K562 (cell line): ENCODE measurements around the gene FAM83G. TPM values are rescaled to one million over a fixed set of nuclear protein-coding genes. Genes with fewer than 3 reads are reported as not detected.
A peak's percentile ranks its signal among the peaks of the same experiment; 100 is the strongest.

ENCODE experiments used
- CCAR2 ChIP-seq: fragments of 200-400 bp; formaldehyde crosslinking; IDR thresholded peaks from 2 replicates; pipeline ENCODE4 v1.6.1; 2017; ENCODE audit warnings: mild to moderate bottlenecking, low read depth, low read length
- CHCHD3 ChIP-seq: fragments of 250-450 bp; sonication (Bioruptor Pico); IDR thresholded peaks from 2 replicates; pipeline ENCODE4 v2.1.2; 2022; ENCODE audit warnings: mild to moderate bottlenecking
- COPS2 ChIP-seq: fragments of 450-650 bp; conservative IDR thresholded peaks from 2 replicates; pipeline ENCODE4 v1.6.1; 2016; ENCODE audit warnings: mild to moderate bottlenecking, moderate library complexity
- CTBP1 ChIP-seq: fragments of 450-650 bp; IDR thresholded peaks from 2 replicates; pipeline ENCODE4 v1.6.1; 2016; ENCODE audit warnings: borderline replicate concordance
- FOSL1 ChIP-seq: fragments of 200-800 bp; sonication (Bioruptor generic); conservative IDR thresholded peaks from 2 replicates; pipeline ENCODE4 v1.6.1; 2016; ENCODE audit warnings: missing genetic modification characterization, missing compliant biosample characterization
- HCFC1 ChIP-seq: IDR thresholded peaks from 2 replicates; pipeline ENCODE4 v1.6.1; 2012; ENCODE audit warnings: low read depth, low read length, improper control_type of control experiment
- HMGN3 ChIP-seq: IDR thresholded peaks from 2 replicates; pipeline ENCODE4 v1.6.1; 2011; ENCODE audit warnings: borderline replicate concordance, low read depth, mild to moderate bottlenecking, mixed read lengths, low read length; ENCODE audit not compliant: insufficient read length; ENCODE audit errors: extremely low read depth
- ILK ChIP-seq: fragments of 450-650 bp; IDR thresholded peaks from 2 replicates; pipeline ENCODE4 v1.6.1; 2016; ENCODE audit warnings: missing genetic modification characterization, low read depth, mild to moderate bottlenecking, missing compliant biosample characterization, moderate library complexity, borderline replicate concordance
- KDM4B ChIP-seq, 2 experiments: fragments of 450-650 bp in 1 of 2; sonication (generic) in 1 of 2; IDR thresholded peaks; 2 replicates each; pipeline ENCODE4 v1.6.1; 2016 to 2017; ENCODE audit warnings: borderline replicate concordance in 2 of 2, antibody characterized with exemption in 1 of 2, low read depth in 1 of 2, mild to moderate bottlenecking in 1 of 2
- NCOA6 ChIP-seq: fragments of 450-650 bp; IDR thresholded peaks from 2 replicates; pipeline ENCODE4 v1.6.1; 2017; ENCODE audit warnings: mild to moderate bottlenecking
- SNIP1 ChIP-seq: fragments of 450-650 bp; IDR thresholded peaks from 2 replicates; pipeline ENCODE4 v1.7.1; 2017; ENCODE audit warnings: low read depth, mild to moderate bottlenecking
- TEAD2 ChIP-seq: fragments of 450-650 bp; IDR thresholded peaks from 2 replicates; pipeline ENCODE4 v1.6.1; 2016; ENCODE audit warnings: missing genetic modification characterization, control low read depth, missing compliant biosample characterization
- TEAD4 ChIP-seq, 2 experiments: sonication (generic) in 1 of 2; formaldehyde crosslinking in 1 of 2; IDR thresholded peaks; 2 replicates each; pipeline versions ENCODE4 v1.6.1 to v1.8.0; 2012 to 2022; ENCODE audit warnings: borderline replicate concordance in 1 of 2, inconsistent platforms in 1 of 2, low read length in 1 of 2, mild to moderate bottlenecking in 1 of 2, missing genetic modification reagents in 1 of 2
- ZNF224 ChIP-seq: sonication (generic); formaldehyde crosslinking; IDR thresholded peaks from 2 replicates; pipeline ENCODE4 v1.8.0; 2022; ENCODE audit warnings: mild to moderate bottlenecking, missing genetic modification reagents
- ZNF41 ChIP-seq: fragments of 250-450 bp; sonication (Bioruptor Pico); conservative IDR thresholded peaks from 2 replicates; pipeline ENCODE4 v1.4.0; 2020; ENCODE audit warnings: mild to moderate bottlenecking
- ZNF431 ChIP-seq: sonication (generic); formaldehyde crosslinking; IDR thresholded peaks from 2 replicates; pipeline ENCODE4 v1.8.0; 2022; ENCODE audit warnings: mild to moderate bottlenecking, missing genetic modification reagents
- ZNF778 ChIP-seq: fragments of 450-650 bp; formaldehyde crosslinking; IDR thresholded peaks from 2 replicates; pipeline ENCODE4 v1.4.0; 2020; ENCODE audit warnings: mild to moderate bottlenecking, moderate library complexity
- ZSCAN29 ChIP-seq: fragments of 450-650 bp; IDR thresholded peaks from 2 replicates; pipeline ENCODE4 v1.6.1; 2017
- polyA plus RNA-seq, 8 experiments: library from polyadenylated mRNA; depleted of rRNA in 4 of 8; stranded (reverse) in 5 of 8; unstranded in 3 of 8; fragments of >200 nt; fragmentation: Nextera tagmentation in 2 of 8; fragmentation: Illumina TruSeq in 1 of 8; extraction: Ambion mirVana in 2 of 8; extraction: Trizol in 1 of 8; gene quantifications; 2 replicates each; pipeline versions ENCODE4 v1.2.1 to v1.2.3, GENCODE V29; 2011 to 2014; ENCODE audit warnings: inconsistent platforms in 1 of 8, missing spikeins in 1 of 8
- total RNA-seq, 7 experiments: library from RNA; depleted of rRNA in 6 of 7; stranded (reverse); fragments of >200 nt in 6 of 7; fragmentation: Illumina TruSeq in 2 of 7; extraction: Trizol in 2 of 7; gene quantifications; 2 replicates each; pipeline versions ENCODE4 v1.2.1 to v1.2.3, GENCODE V29; 2011 to 2021; ENCODE audit warnings: low replicate concordance in 1 of 7
- TF ChIP-seq, protein P1 (sequence below): fragments of 200-800 bp; sonication (Bioruptor generic); IDR thresholded peaks from 2 replicates; pipeline ENCODE4 v1.6.1; 2017; ENCODE audit warnings: missing genetic modification characterization, missing compliant biosample characterization
- TF ChIP-seq, protein P2 (sequence below): sonication (generic); formaldehyde crosslinking; IDR thresholded peaks from 2 replicates; pipeline ENCODE4 v1.4.0; 2020; ENCODE audit warnings: mild to moderate bottlenecking, missing genetic modification reagents
- TF ChIP-seq, protein P3 (sequence below): fragments of 250-450 bp; sonication (Bioruptor Pico); IDR thresholded peaks from 2 replicates; pipeline ENCODE4 v1.4.0; 2020; ENCODE audit warnings: borderline replicate concordance
- TF ChIP-seq, protein P4 (sequence below), 2 experiments: fragments of 450-650 bp in 1 of 2; sonication (generic) in 1 of 2; formaldehyde crosslinking in 1 of 2; IDR thresholded peaks in 1 of 2; conservative IDR thresholded peaks in 1 of 2; 2 replicates each; pipeline versions ENCODE4 v1.6.1 to v1.8.1; 2016 to 2023; ENCODE audit warnings: mild to moderate bottlenecking in 2 of 2, moderate library complexity in 2 of 2, inconsistent platforms in 1 of 2, missing genetic modification reagents in 1 of 2

The FAM83G gene
- total and polyA plus RNA-seq, 9 of the 15 experiments (the other 6 are each of a cell fraction or from before 2014, with no cell fraction given): 0.04 to 10.3 (median 4.5) TPM; not detected in 1

DNA sequence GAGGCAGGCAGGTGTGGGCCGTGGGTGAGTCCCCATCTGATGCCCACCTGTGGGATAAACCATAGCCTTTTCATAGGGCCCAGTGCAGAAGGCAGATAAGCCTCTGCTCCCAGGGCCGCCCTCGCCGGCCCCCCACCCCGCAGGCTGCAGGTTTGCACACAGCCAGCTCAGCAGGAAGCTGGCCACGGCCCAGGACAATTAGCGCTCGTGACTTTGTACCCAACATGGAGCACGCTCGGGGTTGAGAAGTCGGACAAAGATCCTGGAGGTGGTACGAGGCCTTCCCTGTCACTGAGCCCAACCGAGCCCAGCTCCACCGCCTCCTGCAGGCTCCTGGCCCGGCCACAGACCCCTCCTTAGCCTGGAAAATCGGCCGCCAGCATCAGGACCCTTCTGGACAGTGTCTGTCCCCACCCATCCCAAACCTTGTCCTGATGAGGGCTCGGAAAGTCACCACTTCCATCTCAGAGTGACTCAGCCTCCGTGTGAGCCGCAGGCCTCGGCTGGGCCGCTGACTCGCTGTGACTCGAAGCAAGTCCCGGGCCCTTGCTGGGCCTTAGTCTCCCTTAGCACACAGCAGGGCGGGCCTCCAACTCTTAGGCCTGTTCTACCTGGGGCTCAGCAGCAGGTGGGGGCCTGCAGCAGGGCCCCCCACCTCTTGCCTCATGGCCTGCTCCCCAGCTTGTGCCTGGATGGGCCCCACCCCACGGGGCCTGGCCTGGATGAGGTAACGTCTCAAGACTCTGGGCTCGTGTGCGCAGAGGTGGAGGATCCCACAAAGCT lies 22.7 kb downstream of the FAM83G start (continued):
- TF ChIP-seq KDM4B (IDR thresholded peaks at IDR 0.05; ENCODE audit: borderline replicate concordance in 2 of 2, low read depth in 1 of 2): no peak
- TF ChIP-seq COPS2: no peak
- TF ChIP-seq TEAD4 (IDR thresholded peaks at IDR 0.05; ENCODE audit: low read length): no peak
- no peak for TF ChIP-seq TEAD4 (CRISPR knock-in tag; IDR thresholded peaks at IDR 0.05; ENCODE audit: borderline replicate concordance)
- TF ChIP-seq ZNF431 (CRISPR knock-in tag): no peak
- peak; percentile 74 for TF ChIP-seq FOSL1
- no peak for TF ChIP-seq TEAD2 (tag)
- TF ChIP-seq CCAR2: no peak
- no peak for TF ChIP-seq NCOA6
- TF ChIP-seq, protein P1, sequence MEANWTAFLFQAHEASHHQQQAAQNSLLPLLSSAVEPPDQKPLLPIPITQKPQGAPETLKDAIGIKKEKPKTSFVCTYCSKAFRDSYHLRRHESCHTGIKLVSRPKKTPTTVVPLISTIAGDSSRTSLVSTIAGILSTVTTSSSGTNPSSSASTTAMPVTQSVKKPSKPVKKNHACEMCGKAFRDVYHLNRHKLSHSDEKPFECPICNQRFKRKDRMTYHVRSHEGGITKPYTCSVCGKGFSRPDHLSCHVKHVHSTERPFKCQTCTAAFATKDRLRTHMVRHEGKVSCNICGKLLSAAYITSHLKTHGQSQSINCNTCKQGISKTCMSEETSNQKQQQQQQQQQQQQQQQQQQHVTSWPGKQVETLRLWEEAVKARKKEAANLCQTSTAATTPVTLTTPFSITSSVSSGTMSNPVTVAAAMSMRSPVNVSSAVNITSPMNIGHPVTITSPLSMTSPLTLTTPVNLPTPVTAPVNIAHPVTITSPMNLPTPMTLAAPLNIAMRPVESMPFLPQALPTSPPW: peak; percentile 52
- no peak for TF ChIP-seq ILK (tag)
- no peak for TF ChIP-seq ZNF224 (CRISPR knock-in tag)
- TF ChIP-seq HCFC1: no peak
- TF ChIP-seq, protein P2, sequence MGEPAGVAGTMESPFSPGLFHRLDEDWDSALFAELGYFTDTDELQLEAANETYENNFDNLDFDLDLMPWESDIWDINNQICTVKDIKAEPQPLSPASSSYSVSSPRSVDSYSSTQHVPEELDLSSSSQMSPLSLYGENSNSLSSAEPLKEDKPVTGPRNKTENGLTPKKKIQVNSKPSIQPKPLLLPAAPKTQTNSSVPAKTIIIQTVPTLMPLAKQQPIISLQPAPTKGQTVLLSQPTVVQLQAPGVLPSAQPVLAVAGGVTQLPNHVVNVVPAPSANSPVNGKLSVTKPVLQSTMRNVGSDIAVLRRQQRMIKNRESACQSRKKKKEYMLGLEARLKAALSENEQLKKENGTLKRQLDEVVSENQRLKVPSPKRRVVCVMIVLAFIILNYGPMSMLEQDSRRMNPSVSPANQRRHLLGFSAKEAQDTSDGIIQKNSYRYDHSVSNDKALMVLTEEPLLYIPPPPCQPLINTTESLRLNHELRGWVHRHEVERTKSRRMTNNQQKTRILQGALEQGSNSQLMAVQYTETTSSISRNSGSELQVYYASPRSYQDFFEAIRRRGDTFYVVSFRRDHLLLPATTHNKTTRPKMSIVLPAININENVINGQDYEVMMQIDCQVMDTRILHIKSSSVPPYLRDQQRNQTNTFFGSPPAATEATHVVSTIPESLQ: no peak
- peak; percentile 12 for TF ChIP-seq HMGN3
- no peak for TF ChIP-seq CHCHD3
- TF ChIP-seq, protein P3, sequence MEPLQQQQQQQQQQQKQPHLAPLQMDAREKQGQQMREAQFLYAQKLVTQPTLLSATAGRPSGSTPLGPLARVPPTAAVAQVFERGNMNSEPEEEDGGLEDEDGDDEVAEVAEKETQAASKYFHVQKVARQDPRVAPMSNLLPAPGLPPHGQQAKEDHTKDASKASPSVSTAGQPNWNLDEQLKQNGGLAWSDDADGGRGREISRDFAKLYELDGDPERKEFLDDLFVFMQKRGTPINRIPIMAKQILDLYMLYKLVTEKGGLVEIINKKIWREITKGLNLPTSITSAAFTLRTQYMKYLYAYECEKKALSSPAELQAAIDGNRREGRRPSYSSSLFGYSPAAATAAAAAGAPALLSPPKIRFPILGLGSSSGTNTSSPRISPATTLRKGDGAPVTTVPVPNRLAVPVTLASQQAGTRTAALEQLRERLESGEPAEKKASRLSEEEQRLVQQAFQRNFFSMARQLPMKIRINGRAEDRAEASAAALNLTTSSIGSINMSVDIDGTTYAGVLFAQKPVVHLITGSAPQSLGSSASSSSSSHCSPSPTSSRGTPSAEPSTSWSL: no peak
- TF ChIP-seq ZNF41: no peak
- TF ChIP-seq ZNF778: no peak
- TF ChIP-seq ZSCAN29: no peak
- TF ChIP-seq CTBP1: no peak; the same call in 1 of the 2 replicates
- TF ChIP-seq SNIP1: no peak
- TF ChIP-seq, protein P4, sequence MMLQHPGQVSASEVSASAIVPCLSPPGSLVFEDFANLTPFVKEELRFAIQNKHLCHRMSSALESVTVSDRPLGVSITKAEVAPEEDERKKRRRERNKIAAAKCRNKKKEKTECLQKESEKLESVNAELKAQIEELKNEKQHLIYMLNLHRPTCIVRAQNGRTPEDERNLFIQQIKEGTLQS (IDR thresholded peaks at IDR 0.05): peak; percentile 51
- TF ChIP-seq, protein P4 (CRISPR knock-in tag; conservative IDR thresholded peaks at IDR 0.05): no peak
